Measurements from ENCODE around the gene TDRD7. TPM values are rescaled to one million over a fixed set of nuclear protein-coding genes. Genes with fewer than 3 reads are reported as not detected.

The TDRD7 gene
- total RNA-seq = 18.7 TPM

GRCh38 chr9:97411789-97412625 is at the start of gene TDRD7:
TSS of gene TDRD7 (plus strand) at chr9:97412096. CDS start at chr9:97428466, 16,370 bp downstream.

GRCh38 chr9:97501177-97501971 is 89.5 kb downstream of the TDRD7 start, which contains the start of gene TMOD1:
TSS of gene TMOD1 (plus strand) at chr9:97501666. CDS start at chr9:97524189, 22,523 bp downstream.

Small RNA genes lying within 50 kb of the gene (small RNA-seq; reads per million reads assigned to genes)
- gene MIR1302-8 = not detected

Other genes starting within 250 kb of the TDRD7 start
- 16.1 TPM for gene CCDC180, start 104.4 kb upstream of the TDRD7 start, total RNA-seq
- 5.5 TPM for gene TMOD1, start 89.6 kb downstream of the TDRD7 start, total RNA-seq
- gene TSTD2, start 221.3 kb downstream of the TDRD7 start, total RNA-seq = 32.3 TPM
- gene NCBP1, start 221.7 kb downstream of the TDRD7 start, total RNA-seq = 54.0 TPM

Data from diencephalon (tissue), 1 donor.